HCT116 (cell line): ENCODE results near the gene DLX4. TPM values are rescaled to one million over a fixed set of nuclear protein-coding genes. Genes with fewer than 3 reads are reported as not detected.

Experiments
- ATAC-seq: fragments of 200-7000 bp; cut with Tn5 transposase; 2 replicates; pipeline ENCODE4 v1.9.1; 2020; ENCODE audit warnings: mild to moderate bottlenecking, moderate library complexity
- BruUV-seq: library from RNA; stranded (reverse); fragments of 400-500 nt; replicated peaks from 2 replicates; lab custom pipeline; 2021; lab: Mats Ljungman, UMichigan
- CTCF ChIA-PET: fragments of 300-600 bp; sonication (Branson Sonifier 250); formaldehyde crosslinking; loops from one replicate; lab custom pipeline; 2021; ENCODE audit warnings: antibody characterized with exemption; lab: Charles Lee
- POLR2A ChIA-PET: fragments of 300-600, 350-600 bp; sonication (Branson Sonifier 250); formaldehyde crosslinking; loops from one replicate; lab custom pipeline; 2021; ENCODE audit warnings: antibody characterized with exemption; lab: Charles Lee
- RAD21 ChIA-PET, 2 experiments: fragments of 300-600 bp; sonication (Branson Sonifier 250); formaldehyde crosslinking; loops; one replicate each; lab custom pipeline; 2023; ENCODE audit warnings: low total read pairs in 2 of 2; ENCODE audit not compliant: uncharacterized antibody in 2 of 2, unreplicated experiment in 2 of 2, low non-redundant PET in 1 of 2; lab: Charles Lee
- DNase-seq: peaks from one replicate; pipeline ENCODE4 v3.0.0-alpha.2; 2010; ENCODE audit warnings: low read depth, low spot score
- H2AFZ ChIP-seq: fragments of 200-600 bp; shearing (Covaris generic), sonication (generic); 2 replicates; pipeline ENCODE4 v1.6.1; 2017; ENCODE audit warnings: low read depth, mixed run types, mixed read lengths, antibody characterized with exemption, low read length; ENCODE audit not compliant: poor library complexity, severe bottlenecking
- H3K27ac ChIP-seq: 2 replicates; pipeline ENCODE4 v1.5.1; 2012; ENCODE audit warnings: low read depth, low read length
- H3K27me3 ChIP-seq: fragments of 200-600 bp; sonication (generic); 2 replicates; pipeline ENCODE4 v1.6.1; 2016; ENCODE audit warnings: mixed run types, low read length, mixed read lengths; ENCODE audit not compliant: insufficient read depth
- H3K36me3 ChIP-seq, 2 experiments: fragments of 200-500 bp in 1 of 2; fragments of 200-600 bp in 1 of 2; sonication (Bioruptor generic) in 1 of 2; sonication (generic) in 1 of 2; 2 replicates each; pipeline versions ENCODE4 v1.5.1 to v1.6.1; 2014 to 2016; ENCODE audit warnings: low read length in 2 of 2, inconsistent platforms in 1 of 2, mixed read lengths in 1 of 2, mixed run types in 1 of 2; ENCODE audit not compliant: insufficient read depth in 2 of 2, control insufficient read depth in 1 of 2
- H3K4me1 ChIP-seq, 2 experiments: fragments of 200-600 bp in 1 of 2; sonication (generic) in 1 of 2; 2 replicates each; pipeline versions ENCODE4 v1.5.1 to v1.6.1; 2012 to 2017; ENCODE audit warnings: low read length in 2 of 2, inconsistent platforms in 1 of 2, mild to moderate bottlenecking in 1 of 2, mixed read lengths in 1 of 2, mixed run types in 1 of 2, moderate library complexity in 1 of 2; ENCODE audit not compliant: insufficient read depth in 2 of 2, control insufficient read depth in 1 of 2
- H3K4me2 ChIP-seq: fragments of 200-600 bp; sonication (generic); 2 replicates; pipeline ENCODE4 v1.6.1; 2017; ENCODE audit warnings: mixed run types, low read length, mixed read lengths
- H3K4me3 ChIP-seq, 2 experiments: fragments of 200-600 bp in 1 of 2; sonication (generic) in 1 of 2; replicated peaks in 1 of 2; 2 replicates each; pipeline ENCODE4 v1.5.1; 2011 to 2016; ENCODE audit warnings: low read length in 2 of 2, control low read depth in 1 of 2, low read depth in 1 of 2, mild to moderate bottlenecking in 1 of 2, mixed read lengths in 1 of 2, mixed run types in 1 of 2
- H3K79me2 ChIP-seq: fragments of 200-600 bp; sonication (generic); 2 replicates; pipeline ENCODE4 v1.6.1; 2017; ENCODE audit warnings: mild to moderate bottlenecking, mixed run types, low read length, moderate library complexity, mixed read lengths; ENCODE audit not compliant: insufficient read depth
- H3K9ac ChIP-seq: fragments of 200-600 bp; sonication (generic); 2 replicates; pipeline ENCODE4 v1.6.1; 2016; ENCODE audit warnings: low read length, mixed read lengths
- H3K9me2 ChIP-seq: fragments of 200-600 bp; sonication (generic), shearing (Covaris generic); 2 replicates; pipeline ENCODE4 v1.6.1; 2017; ENCODE audit warnings: mixed run types, mild to moderate bottlenecking, moderate library complexity; ENCODE audit not compliant: insufficient read depth
- H3K9me3 ChIP-seq, 2 experiments: fragments of 200-500 bp in 1 of 2; fragments of 200-600 bp in 1 of 2; sonication (Bioruptor generic) in 1 of 2; sonication (generic) in 1 of 2; 2 replicates each; pipeline ENCODE4 v1.6.1; 2014 to 2017; ENCODE audit warnings: low read length in 2 of 2, mixed read lengths in 2 of 2, inconsistent platforms in 1 of 2, low read depth in 1 of 2, mild to moderate bottlenecking in 1 of 2, mixed run types in 1 of 2, moderate library complexity in 1 of 2; ENCODE audit not compliant: control insufficient read depth in 1 of 2, insufficient read depth in 1 of 2
- H4K20me1 ChIP-seq: fragments of 200-600 bp; sonication (generic), shearing (Covaris generic); 2 replicates; pipeline ENCODE4 v1.6.1; 2017; ENCODE audit warnings: mixed run types, mild to moderate bottlenecking, moderate library complexity; ENCODE audit not compliant: insufficient read depth
- ATF3 ChIP-seq: IDR thresholded peaks from 2 replicates; pipeline ENCODE4 v1.6.1; 2012
- CBX3 ChIP-seq: IDR thresholded peaks from 2 replicates; pipeline ENCODE4 v1.6.1; 2012; ENCODE audit warnings: low read depth
- FOSL1 ChIP-seq: IDR thresholded peaks from 2 replicates; pipeline ENCODE4 v1.6.1; 2012; ENCODE audit warnings: low read depth
- MAX ChIP-seq: IDR thresholded peaks from 2 replicates; pipeline ENCODE4 v1.6.1; 2012
- RAD21 ChIP-seq: IDR thresholded peaks from 2 replicates; pipeline ENCODE4 v1.6.1; 2012; ENCODE audit warnings: low read depth, mild to moderate bottlenecking
- intact Hi-C: fragments of 100-400 bp; cut with micrococcal nuclease; formaldehyde crosslinking; loops from 2 replicates; pipeline ENCODE4 v1.10.0; 2022
- total RNA-seq: library from RNA; stranded (reverse); gene quantifications from one replicate; pipeline ENCODE4 v1.2.1, GENCODE V29; 2021; ENCODE audit not compliant: unreplicated experiment

The DLX4 gene
- total RNA-seq, 1 experiment from 2014 or later = 14.0 TPM

- no peak overlapping the region for H3K9ac ChIP-seq
- H3K9me2 ChIP-seq = no peaks in the 10 kb centered on the region
- no peak overlapping the region for H3K4me3 ChIP-seq
- H3K4me2 ChIP-seq = peak overlapping the region; percentile 42
- no peaks in the 10 kb centered on the region for H3K79me2 ChIP-seq
- peaks cover 14 to 30% of the 10 kb centered on the region in 2 experiments for H3K4me1 ChIP-seq
- no peak overlapping the region for H3K27ac ChIP-seq
- H4K20me1 ChIP-seq = no peaks in the 10 kb centered on the region
- intact Hi-C loops = no loop called here
- ChIA-PET RAD21 (interaction anchor here in 1 of 2 experiments (0.7 to 0.8 kb wide), 2 partner anchors 133 to 134 kb away, joined by 3 read pairs; no protein-coding TSS in a partner anchor), POLR2A (interaction anchor here (0.7 kb wide), 1 partner anchor 38 kb away, joined by 3 read pairs; no protein-coding TSS in a partner anchor), CTCF (interaction anchor here (1.0 to 5.6 kb wide), 4 partner anchors 42 to 133 kb away, joined by 3 to 123 read pairs (median 52); no protein-coding TSS in a partner anchor)
- BruUV-seq = no TSS peak
- no peak for TF ChIP-seq CBX3
- no peak for TF ChIP-seq ATF3
- no peak for TF ChIP-seq FOSL1
- H3K36me3 ChIP-seq = no peaks in the 10 kb centered on the region
- H3K9me3 ChIP-seq = no peaks in the 10 kb centered on the region
- no peak overlapping the region for H2AFZ ChIP-seq
- DNase-seq (no peak), ATAC-seq (no peak)
- no peaks in the 10 kb centered on the region; the same call in 1 of the 2 replicates for H3K27me3 ChIP-seq
Measured at GRCh38 chr17:49994085-49995054, 25.4 kb downstream of the DLX4 start.

- BruUV-seq = no TSS peak
- DNase-seq = no peak
- Histone ChIP-seq H3K79me2 (no peaks in the 10 kb centered on the region), H3K9me3 (no peaks in the 10 kb centered on the region), H3K4me2 (peak within 1 kb of the TSS; percentile 91), H3K27me3 (no peaks in the 10 kb centered on the region; the same call in 1 of the 2 replicates)
- CTCF ChIA-PET = interaction anchor here (1.0 to 5.6 kb wide), 5 partner anchors 42 to 425 kb away, joined by 3 to 123 read pairs (median 86); no protein-coding TSS in a partner anchor
- intact Hi-C loops = no loop called here
- TF ChIP-seq MAX (no peak), RAD21 (0 out of 2 replicates have a peak, but pooled peaks have one; percentile 2)
- TF ChIP-seq, all 23 proteins: peak for 1
- H3K4me3 ChIP-seq = no peak within 1 kb of the TSS; a peak in 1 of 4 replicates
- peak within 1 kb of the TSS; percentile 73 for H2AFZ ChIP-seq
- H3K36me3 ChIP-seq = no peaks in the 10 kb centered on the region
- no peaks in the 10 kb centered on the region for H4K20me1 ChIP-seq
- no peaks in the 10 kb centered on the region for H3K9me2 ChIP-seq
- ChIA-PET RAD21 (interaction anchor here (0.7 to 3.5 kb wide), 3 partner anchors 42 to 135 kb away, joined by 3 to 27 read pairs (median 3); no protein-coding TSS in a partner anchor), POLR2A (interaction anchor here (0.7 kb wide), 1 partner anchor 39 kb away, joined by 3 read pairs; no protein-coding TSS in a partner anchor)
- H3K9ac ChIP-seq = no peak within 1 kb of the TSS
- peaks cover 14 to 30% of the 10 kb centered on the region in 2 experiments for H3K4me1 ChIP-seq
- no peak for ATAC-seq
- no peak within 1 kb of the TSS for H3K27ac ChIP-seq
Measured at GRCh38 chr17:49995055-49995738, 26.2 kb downstream of the DLX4 start, which contains the start of gene DLX3. TSS of gene DLX3 (minus strand) at chr17:49995224. CDS start at chr17:49994998, 226 bp downstream.
